Mononuclear cell (primary cell): ENCODE results near the gene KLK8. TPM values are rescaled to one million over a fixed set of nuclear protein-coding genes. Genes with fewer than 3 reads are reported as not detected.

ENCODE experiments used
- H3K27me3 ChIP-seq: 2 replicates; pipeline ENCODE4 v1.6.0; 2011; ENCODE audit warnings: low read length, control low read depth; ENCODE audit not compliant: insufficient read depth
- H3K4me1 ChIP-seq: 2 replicates; pipeline ENCODE4 v1.5.1; 2011; ENCODE audit warnings: mild to moderate bottlenecking, low read length, control low read depth; ENCODE audit not compliant: insufficient read depth
- H3K4me3 ChIP-seq: 2 replicates; pipeline ENCODE4 v1.5.1; 2011; ENCODE audit warnings: mild to moderate bottlenecking, low read length, moderate library complexity
- H3K9me3 ChIP-seq: 2 replicates; pipeline ENCODE4 v1.5.1; 2011; ENCODE audit warnings: low read depth, mild to moderate bottlenecking, control low read depth, low read length
- total RNA-seq: library from RNA; depleted of rRNA; stranded (reverse); fragments of >200 nt; gene quantifications from one replicate; pipeline ENCODE4 v1.2.3, GENCODE V29; 2012

The KLK8 gene, protein sequence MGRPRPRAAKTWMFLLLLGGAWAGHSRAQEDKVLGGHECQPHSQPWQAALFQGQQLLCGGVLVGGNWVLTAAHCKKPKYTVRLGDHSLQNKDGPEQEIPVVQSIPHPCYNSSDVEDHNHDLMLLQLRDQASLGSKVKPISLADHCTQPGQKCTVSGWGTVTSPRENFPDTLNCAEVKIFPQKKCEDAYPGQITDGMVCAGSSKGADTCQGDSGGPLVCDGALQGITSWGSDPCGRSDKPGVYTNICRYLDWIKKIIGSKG
- not detected for total RNA-seq

DNA sequence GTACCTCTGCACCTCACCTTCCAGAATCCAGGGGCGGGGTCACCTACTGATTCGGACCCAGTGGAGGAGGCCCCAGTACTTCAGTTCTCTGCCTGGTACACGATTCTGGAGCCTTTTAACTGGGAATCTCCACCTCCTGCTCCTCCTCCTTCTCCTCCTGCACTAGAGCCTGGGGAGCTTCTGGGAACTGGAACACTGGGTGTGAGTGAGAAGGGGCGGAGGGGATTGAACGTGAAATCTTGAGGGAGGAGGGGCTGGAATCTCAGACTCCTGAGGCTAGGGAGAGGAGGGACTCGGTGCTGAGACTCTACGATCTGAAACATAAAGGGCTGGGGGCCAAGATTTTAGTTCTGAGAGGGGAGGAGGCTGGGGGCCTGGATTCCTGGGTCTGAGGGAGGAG, at the start of gene KLK8:
Gene KLK8 (minus strand): TSS at position 90 of the 400 bp plus-strand sequence. CDS start 437 bp downstream, outside the sequence.
- H3K4me3 ChIP-seq, result no peak within 1 kb of the TSS
- H3K4me1 ChIP-seq, result no peaks in the 10 kb centered on the region
- H3K9me3 ChIP-seq, result no peaks in the 10 kb centered on the region
- H3K27me3 ChIP-seq, result no peaks in the 10 kb centered on the region

DNA sequence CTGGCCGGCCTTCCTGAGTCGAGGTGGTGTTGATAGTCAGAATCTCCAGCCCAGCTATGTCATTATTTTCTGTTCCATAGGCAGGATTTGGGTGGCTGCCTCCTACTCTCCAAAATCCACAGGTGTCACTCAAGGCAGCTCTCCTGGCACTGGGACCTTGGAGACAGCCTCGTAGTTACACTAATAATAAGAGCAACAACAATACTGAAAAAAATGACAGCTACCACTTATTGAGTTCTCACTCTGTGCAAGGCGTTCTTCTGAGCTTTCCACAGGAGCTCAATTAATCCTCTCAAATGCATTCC, 45.6 kb upstream of the KLK8 start:
- H3K4me1 ChIP-seq, result no peaks in the 10 kb centered on the region
- no peak overlapping the region for H3K4me3 ChIP-seq
- peaks cover 2% of the 10 kb centered on the region for H3K27me3 ChIP-seq
- no peaks in the 10 kb centered on the region for H3K9me3 ChIP-seq

DNA sequence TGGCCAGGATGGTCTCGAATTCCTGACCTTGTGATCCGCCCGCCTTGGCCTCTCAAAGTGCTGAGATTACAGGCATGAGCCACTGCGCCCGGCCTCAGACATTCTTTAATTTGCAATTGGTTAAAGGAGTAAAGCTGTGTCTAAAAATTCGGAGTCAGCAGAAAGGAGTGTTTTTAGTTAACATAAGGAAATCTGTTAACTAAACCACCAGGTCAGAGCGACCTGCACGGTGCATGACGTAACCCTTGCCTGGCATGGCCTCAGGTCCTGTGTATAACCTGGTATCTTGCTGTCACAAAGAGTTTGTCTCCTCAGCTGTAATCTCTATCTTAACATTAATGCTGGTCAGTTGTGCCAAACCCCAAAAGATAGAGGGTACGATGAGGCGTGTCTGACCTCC, 42.9 kb upstream of the KLK8 start:
- Histone ChIP-seq H3K9me3 (no peaks in the 10 kb centered on the region), H3K4me1 (no peaks in the 10 kb centered on the region), H3K4me3 (no peak overlapping the region), H3K27me3 (no peaks in the 10 kb centered on the region)

DNA sequence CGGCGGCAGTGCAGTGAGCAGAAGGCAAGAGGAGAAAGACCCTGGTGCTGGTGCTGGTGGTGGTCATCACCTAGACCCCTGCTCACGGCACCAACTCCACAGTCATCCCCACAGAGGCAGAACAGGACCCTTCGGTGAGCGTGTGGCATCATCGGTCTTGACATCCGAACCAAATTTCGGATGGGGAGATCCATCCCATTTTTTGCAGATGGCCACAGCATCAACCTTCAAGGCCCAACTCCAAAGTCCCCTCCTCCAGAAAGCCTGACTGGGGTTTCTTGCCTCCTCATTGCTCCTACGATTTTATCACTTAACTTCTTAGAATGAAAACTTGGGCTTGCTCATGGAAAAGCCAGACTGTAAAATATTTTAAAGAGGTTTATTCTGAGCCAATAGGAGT, 42.1 kb upstream of the KLK8 start:
- no peak overlapping the region for H3K4me3 ChIP-seq
- H3K27me3 ChIP-seq, result no peaks in the 10 kb centered on the region
- H3K9me3 ChIP-seq, result no peaks in the 10 kb centered on the region

DNA sequence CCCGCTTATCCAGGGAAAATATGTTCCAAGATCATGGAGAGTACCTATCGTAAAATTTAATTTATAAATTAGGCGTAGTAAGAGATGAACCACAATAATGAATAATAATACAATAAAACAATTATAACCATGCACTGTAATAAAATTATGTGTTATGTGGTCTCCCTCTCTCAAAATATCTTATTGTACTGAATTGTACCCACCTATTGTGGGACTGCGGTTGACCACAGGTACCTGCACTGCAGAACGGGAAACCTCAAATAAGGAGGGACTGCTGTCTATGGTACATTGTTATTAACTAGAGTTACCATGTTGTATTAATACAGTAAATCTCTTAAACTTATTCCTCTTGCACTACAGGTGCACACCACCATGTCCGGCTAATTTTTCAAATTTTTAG, 38.7 kb upstream of the KLK8 start:
- Histone ChIP-seq H3K27me3 (no peaks in the 10 kb centered on the region), H3K4me1 (no peaks in the 10 kb centered on the region), H3K9me3 (no peaks in the 10 kb centered on the region), H3K4me3 (no peak overlapping the region)

More for the DNA sequence above, 42.1 kb upstream of the KLK8 start:
- H3K4me1 ChIP-seq, result no peaks in the 10 kb centered on the region

DNA sequence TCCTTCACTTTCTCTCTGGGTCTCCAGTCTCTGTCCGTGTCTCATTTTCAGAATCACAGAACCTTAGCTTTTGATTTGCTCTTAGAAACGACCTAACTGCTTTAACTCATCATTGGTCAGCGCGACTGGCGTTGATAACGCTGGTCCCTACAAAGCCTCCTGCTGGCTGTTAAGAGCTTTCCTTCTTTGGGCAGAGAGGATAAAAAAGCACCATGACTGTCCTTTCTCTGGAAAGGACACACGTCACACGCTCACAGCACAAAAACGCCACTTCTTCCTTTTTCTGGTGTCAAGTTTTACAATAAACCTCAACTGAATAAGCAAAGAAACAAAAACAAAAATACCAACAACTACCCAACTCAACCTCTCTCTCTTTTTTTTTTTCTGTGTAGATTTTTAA, 35.1 kb upstream of the KLK8 start:
- no peak overlapping the region for H3K4me3 ChIP-seq
- no peaks in the 10 kb centered on the region for H3K9me3 ChIP-seq
- H3K27me3 ChIP-seq, result no peaks in the 10 kb centered on the region
- H3K4me1 ChIP-seq, result no peaks in the 10 kb centered on the region

DNA sequence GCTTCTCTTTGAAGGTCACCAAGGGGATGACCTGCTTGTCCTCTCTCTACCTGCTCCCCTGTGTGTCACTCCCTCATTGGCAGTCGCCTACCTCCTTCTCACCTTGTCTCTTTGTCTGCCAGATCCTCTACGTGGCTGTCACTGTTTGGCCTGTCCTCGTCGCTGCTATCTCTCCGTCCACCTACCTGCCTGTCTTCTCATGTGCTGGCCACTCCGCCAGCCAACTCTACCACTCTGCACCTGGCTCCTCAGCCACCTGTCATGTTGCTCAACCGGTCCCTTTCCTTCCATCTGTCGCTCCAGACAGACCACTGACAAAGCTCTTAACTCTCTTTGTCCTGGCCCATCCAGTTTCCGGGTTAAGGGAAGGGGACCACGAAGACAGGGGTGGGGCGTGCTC, 33.3 kb upstream of the KLK8 start, which contains the start of gene KLK12:
Gene KLK12 (minus strand): TSS at position 299 of the 400 bp plus-strand sequence. CDS start 381 bp downstream, outside the sequence.
- H3K27me3 ChIP-seq, result no peaks in the 10 kb centered on the region
- H3K4me3 ChIP-seq, result no peak within 1 kb of the TSS
- no peaks in the 10 kb centered on the region for H3K9me3 ChIP-seq
- no peaks in the 10 kb centered on the region for H3K4me1 ChIP-seq

DNA sequence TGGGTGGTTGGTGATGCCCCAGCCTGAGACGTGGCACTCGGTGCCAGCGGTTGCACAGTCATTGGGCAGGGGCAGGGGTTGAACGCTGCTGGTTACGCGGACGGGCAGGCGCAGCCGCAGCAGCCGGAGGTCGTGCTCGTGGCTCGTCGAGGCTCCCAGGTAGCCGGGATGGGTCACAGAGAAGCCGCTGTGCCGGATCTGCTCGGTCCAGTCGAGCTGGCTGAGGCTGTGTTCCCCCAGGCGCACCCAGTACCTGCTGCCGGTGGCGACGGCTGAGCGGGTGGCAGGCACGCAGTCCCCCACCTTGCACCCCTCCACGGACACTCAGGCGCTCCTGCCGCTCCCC, 30.4 kb upstream of the KLK8 start:
- H3K4me1 ChIP-seq, result no peaks in the 10 kb centered on the region
- no peak overlapping the region for H3K4me3 ChIP-seq
- H3K9me3 ChIP-seq, result no peaks in the 10 kb centered on the region
- H3K27me3 ChIP-seq, result no peaks in the 10 kb centered on the region

DNA sequence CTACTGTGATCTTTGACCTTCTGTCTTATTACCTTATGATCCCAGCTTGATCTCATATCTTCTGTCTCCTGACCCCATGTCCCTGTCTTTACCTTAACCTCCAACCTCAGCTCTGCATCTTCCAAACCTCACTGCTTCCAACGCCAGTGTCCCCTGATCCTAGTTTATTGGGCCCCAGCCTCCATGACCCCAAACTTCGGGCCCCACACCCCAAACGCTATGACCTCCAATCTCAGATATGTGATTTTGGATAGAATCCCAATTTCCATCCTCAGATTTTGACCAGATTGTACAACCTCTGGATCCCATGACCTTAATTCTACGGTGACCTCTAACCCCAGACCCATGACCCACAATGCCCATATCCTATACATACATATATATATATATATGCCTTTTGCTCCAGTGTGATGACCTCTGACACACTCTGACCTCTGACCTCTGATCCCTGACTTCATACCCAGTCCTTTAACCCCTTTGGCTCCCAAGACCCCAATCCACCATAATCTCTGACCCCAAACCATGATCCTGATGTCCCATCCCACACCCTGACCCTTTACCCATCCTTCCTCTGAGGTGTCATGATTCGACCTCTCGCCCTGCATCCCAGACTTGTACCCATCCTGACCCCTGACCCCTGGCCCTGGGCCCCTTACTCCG, 29.9 kb upstream of the KLK8 start:
- no peaks in the 10 kb centered on the region for H3K27me3 ChIP-seq
- H3K4me1 ChIP-seq, result no peaks in the 10 kb centered on the region
- H3K9me3 ChIP-seq, result no peaks in the 10 kb centered on the region
- no peak overlapping the region for H3K4me3 ChIP-seq

DNA sequence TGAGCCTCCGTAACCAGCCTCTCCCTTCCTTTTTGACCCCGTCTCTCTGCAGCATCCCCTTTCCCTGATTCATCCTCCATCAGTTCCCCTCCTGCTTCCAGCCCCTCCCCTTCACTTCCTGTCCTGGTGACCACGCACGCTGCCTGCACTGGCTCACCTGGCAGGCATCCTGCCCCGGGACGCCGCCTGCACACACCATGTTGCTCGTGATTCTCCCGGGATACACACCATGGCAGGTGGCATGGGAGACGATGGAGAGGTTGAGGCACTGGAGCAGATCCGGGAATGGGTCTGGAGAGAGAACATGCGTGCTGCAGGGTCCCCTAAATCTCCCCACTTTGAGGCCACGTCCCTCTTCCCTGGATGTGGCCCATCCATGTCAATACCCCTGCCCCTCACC, 29.2 kb upstream of the KLK8 start:
- H3K4me3 ChIP-seq, result no peak overlapping the region
- no peaks in the 10 kb centered on the region for H3K9me3 ChIP-seq
- no peaks in the 10 kb centered on the region for H3K27me3 ChIP-seq
- no peaks in the 10 kb centered on the region for H3K4me1 ChIP-seq

DNA sequence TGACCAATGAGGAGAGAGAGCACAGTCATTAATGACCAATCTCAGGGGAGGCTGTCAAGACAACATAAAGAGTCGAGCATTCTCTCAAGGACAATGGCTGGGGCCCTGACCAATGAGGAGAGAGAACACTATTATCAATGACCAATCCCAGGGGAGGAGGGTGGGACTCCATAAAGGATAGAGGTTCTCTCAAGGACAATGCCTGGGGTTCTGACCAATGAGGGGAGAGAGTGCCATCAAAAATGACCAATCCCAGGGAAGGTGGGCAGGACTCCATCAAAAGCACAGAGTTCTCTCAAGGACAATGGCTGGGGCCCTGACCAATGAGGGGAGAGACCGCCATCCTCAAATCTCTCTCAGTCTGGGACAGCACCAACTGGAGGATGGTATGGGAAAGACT, 28.3 kb upstream of the KLK8 start:
- H3K4me3 ChIP-seq, result no peak overlapping the region
- H3K9me3 ChIP-seq, result no peaks in the 10 kb centered on the region
- no peaks in the 10 kb centered on the region for H3K4me1 ChIP-seq
- H3K27me3 ChIP-seq, result no peaks in the 10 kb centered on the region

DNA sequence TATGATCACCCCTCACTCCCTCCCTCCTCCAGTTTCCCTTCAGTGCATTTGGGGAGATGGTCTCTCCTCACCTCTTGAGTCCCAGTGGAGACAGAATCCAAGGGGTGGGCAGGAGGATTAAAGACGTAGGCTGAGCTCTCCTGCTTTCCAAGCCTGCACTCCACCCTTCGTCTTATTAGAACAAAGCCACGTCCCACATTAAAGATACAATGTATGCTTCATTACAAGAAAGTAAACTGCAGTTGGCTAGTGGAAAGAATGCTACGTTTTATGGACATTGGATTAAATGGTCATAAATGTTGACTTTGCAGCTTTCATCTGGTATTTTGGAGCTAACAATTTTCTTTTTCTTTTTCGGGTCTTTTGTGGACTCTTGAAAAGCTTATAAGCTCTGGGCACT, 26.5 kb upstream of the KLK8 start:
- H3K9me3 ChIP-seq, result no peaks in the 10 kb centered on the region

DNA sequence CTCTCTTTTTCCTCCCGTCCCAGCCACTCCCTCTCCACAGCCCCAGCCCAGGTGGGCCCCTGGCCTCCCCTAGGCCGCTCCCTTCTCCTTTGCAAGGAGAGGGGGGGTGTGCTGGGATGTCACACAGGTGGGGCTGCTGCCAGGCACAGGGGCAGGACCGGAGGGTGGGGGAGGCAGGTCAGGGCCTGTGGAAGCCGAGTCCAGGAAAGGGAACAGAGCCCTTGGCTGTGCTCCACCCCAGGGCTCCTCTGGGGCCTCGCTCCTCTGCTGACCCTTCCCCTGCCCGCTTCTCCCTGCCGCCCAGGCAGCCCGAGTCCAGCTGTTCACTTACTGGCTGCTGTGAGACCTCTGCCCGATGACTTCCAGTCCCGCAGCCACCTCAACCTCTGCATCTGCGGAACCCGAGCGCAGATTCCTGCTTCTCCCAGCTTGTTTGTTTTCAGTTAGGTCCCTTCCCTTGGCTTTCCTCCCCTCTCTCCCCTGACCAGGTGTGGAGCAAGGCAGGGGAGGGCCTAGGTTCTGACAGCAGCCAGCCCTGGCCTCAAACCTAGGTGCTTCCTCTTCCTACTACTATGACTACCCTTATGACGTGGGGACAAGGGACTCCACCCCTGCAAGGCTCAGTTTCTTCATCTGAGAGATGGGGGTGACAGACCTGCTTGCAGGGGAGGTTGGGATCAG, 25.9 kb upstream of the KLK8 start:
- no peaks in the 10 kb centered on the region for H3K27me3 ChIP-seq
- no peak overlapping the region for H3K4me3 ChIP-seq
- no peaks in the 10 kb centered on the region for H3K9me3 ChIP-seq
- no peaks in the 10 kb centered on the region for H3K4me1 ChIP-seq

More for the DNA sequence above, 26.5 kb upstream of the KLK8 start:
- Histone ChIP-seq H3K27me3 (no peaks in the 10 kb centered on the region), H3K4me3 (no peak overlapping the region), H3K4me1 (no peaks in the 10 kb centered on the region)

DNA sequence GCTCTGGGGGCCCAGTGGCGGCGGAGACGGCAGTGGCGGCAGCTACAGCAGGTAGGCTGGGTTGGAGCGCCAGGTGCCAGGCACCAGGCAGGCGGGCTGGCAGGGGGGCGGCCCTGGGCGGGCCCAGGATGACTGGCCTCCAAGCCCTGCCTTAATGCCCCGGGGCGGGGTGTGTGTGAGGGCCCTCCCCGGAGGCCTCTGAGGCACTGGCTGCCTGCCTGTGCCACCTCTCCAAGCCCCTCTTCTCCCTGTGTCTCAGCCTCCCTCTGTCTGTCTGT, 25.1 kb upstream of the KLK8 start, which contains the start of gene KLK11:
Gene KLK11 (minus strand): TSS at position 63 of the 278 bp plus-strand sequence. CDS start 985 bp downstream, outside the sequence.
- H3K27me3 ChIP-seq, result no peaks in the 10 kb centered on the region

DNA sequence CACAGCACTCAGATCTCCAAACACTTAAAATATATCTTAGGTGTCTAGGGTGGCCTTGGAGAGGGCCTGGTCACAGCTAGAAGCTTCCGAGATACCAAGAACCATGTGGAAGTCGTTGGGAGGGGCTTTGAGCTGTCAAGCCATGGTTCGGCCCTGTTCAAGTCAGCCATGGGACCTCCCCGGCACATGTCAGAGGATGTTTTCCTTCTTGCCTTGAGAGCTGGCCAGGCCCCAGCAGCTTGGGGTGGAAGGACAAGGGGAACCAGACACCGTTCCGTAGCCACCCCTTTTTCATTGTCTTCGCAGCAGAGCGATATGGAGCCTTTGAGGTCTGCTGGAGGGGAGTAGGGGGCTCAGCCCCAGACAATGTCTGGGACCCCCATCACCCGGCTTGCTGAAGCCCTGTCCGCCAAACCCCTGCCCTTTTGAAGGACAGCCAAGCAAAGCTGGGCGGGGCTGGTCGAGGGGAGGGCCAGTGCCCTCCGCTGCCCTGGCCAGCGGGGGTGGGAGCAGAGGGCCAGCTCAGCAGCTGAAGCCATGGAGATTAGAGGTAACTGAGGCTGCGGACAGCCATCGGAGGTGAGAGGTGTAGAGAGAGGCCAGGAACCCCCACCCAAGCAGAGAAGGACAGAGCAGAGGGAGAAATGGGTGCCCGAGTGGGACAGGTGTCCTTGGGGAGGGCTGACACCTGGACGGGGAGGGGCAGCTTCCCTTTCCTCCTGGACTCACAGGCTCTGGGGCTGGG, 24.6 kb upstream of the KLK8 start:
- no peaks in the 10 kb centered on the region for H3K27me3 ChIP-seq
- no peak overlapping the region for H3K4me3 ChIP-seq
- H3K4me1 ChIP-seq, result no peaks in the 10 kb centered on the region
- no peaks in the 10 kb centered on the region for H3K9me3 ChIP-seq

More for the DNA sequence above, 25.1 kb upstream of the KLK8 start, which contains the start of gene KLK11:
- Histone ChIP-seq H3K4me3 (no peak within 1 kb of the TSS), H3K4me1 (no peaks in the 10 kb centered on the region), H3K9me3 (no peaks in the 10 kb centered on the region)
